Keratinocyte (primary cell): ENCODE measurements around the gene METAP1D.

Experiments used
- CTCF ChIP-seq, 3 experiments: IDR thresholded peaks in 1 of 3; conservative IDR thresholded peaks in 1 of 3; optimal IDR thresholded peaks in 1 of 3; 2 replicates in 2 of 3; 3 replicates in 1 of 3; pipeline versions ENCODE3 to v1.5.1; 2011; ENCODE audit warnings: low read length in 3 of 3, mild to moderate bottlenecking in 3 of 3, moderate library complexity in 2 of 3, control low read depth in 1 of 3, inconsistent platforms in 1 of 3; ENCODE audit not compliant: insufficient read depth in 2 of 3; ENCODE audit errors: extremely low read depth in 1 of 3
- EZH2 ChIP-seq: IDR thresholded peaks from one replicate; pipeline ENCODE4 v1.6.1; 2012; ENCODE audit warnings: inconsistent platforms, mild to moderate bottlenecking, low read length, moderate library complexity

- TF ChIP-seq CTCF (optimal IDR thresholded peaks at IDR 0.05 in 1 of 3, IDR thresholded peaks at IDR 0.05 in 1 of 3, conservative IDR thresholded peaks at IDR 0.05 in 1 of 3; ENCODE audit: extremely low read depth in 1 of 3, insufficient read depth in 2 of 3, low read length in 3 of 3) (no peak), EZH2 (no peak)
Observed at GRCh38 chr2:172116107-172116506, 116.4 kb downstream of the METAP1D start.
